ENCODE measurements around the gene ADAMTS12. TPM values are rescaled to one million over a fixed set of nuclear protein-coding genes. Genes with fewer than 3 reads are reported as not detected.

The ADAMTS12 gene
- total and polyA plus RNA-seq, 2 experiments from 2014 or later: 9.1 to 17.1 TPM

GRCh38 chr5:33801292-33801691, 90.5 kb downstream of the ADAMTS12 start:
- Histone ChIP-seq H3K27ac (ENCODE audit: low read depth) (no peak overlapping the region), H3F3A (replicated peaks; ENCODE audit: low read depth) (no peaks in the 10 kb centered on the region), H3K4me1 (ENCODE audit: insufficient read depth) (no peaks in the 10 kb centered on the region), H3K9me2 (ENCODE audit: insufficient read depth) (peaks cover 3% of the 10 kb centered on the region; the same call in 1 of the 2 replicates), H3K27me3 (ENCODE audit: insufficient read depth) (no peaks in the 10 kb centered on the region), H2AFZ (no peak overlapping the region), H3K36me3 (ENCODE audit: insufficient read depth) (no peaks in the 10 kb centered on the region), H3K4me3 (no peak overlapping the region), H3K79me2 (replicated peaks; ENCODE audit: insufficient read depth) (0 out of 2 replicates have a peak, but pooled peaks cover 9% of the 10 kb centered on the region), H4K20me1 (replicated peaks; ENCODE audit: insufficient read depth) (no peaks in the 10 kb centered on the region; the same call in 1 of the 2 replicates), H3K4me2 (no peak overlapping the region)
- no peak for TF ChIP-seq POLR2AphosphoS5 (IDR thresholded peaks at IDR 0.05; ENCODE audit: low read depth)
- no peak for TF ChIP-seq NANOG (IDR thresholded peaks at IDR 0.05; ENCODE audit: borderline replicate concordance)
- no peak for TF ChIP-seq STAT1 (IDR thresholded peaks at IDR 0.05; ENCODE audit: unreplicated experiment)
- no peak for TF ChIP-seq CREB1 (CRISPR knock-in tag; IDR thresholded peaks at IDR 0.05; ENCODE audit: low read depth)
- TF ChIP-seq, protein P1, sequence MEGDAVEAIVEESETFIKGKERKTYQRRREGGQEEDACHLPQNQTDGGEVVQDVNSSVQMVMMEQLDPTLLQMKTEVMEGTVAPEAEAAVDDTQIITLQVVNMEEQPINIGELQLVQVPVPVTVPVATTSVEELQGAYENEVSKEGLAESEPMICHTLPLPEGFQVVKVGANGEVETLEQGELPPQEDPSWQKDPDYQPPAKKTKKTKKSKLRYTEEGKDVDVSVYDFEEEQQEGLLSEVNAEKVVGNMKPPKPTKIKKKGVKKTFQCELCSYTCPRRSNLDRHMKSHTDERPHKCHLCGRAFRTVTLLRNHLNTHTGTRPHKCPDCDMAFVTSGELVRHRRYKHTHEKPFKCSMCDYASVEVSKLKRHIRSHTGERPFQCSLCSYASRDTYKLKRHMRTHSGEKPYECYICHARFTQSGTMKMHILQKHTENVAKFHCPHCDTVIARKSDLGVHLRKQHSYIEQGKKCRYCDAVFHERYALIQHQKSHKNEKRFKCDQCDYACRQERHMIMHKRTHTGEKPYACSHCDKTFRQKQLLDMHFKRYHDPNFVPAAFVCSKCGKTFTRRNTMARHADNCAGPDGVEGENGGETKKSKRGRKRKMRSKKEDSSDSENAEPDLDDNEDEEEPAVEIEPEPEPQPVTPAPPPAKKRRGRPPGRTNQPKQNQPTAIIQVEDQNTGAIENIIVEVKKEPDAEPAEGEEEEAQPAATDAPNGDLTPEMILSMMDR (conservative IDR thresholded peaks at IDR 0.05; ENCODE audit: low read depth in 2 of 2): no peak
- TF ChIP-seq, protein P2, sequence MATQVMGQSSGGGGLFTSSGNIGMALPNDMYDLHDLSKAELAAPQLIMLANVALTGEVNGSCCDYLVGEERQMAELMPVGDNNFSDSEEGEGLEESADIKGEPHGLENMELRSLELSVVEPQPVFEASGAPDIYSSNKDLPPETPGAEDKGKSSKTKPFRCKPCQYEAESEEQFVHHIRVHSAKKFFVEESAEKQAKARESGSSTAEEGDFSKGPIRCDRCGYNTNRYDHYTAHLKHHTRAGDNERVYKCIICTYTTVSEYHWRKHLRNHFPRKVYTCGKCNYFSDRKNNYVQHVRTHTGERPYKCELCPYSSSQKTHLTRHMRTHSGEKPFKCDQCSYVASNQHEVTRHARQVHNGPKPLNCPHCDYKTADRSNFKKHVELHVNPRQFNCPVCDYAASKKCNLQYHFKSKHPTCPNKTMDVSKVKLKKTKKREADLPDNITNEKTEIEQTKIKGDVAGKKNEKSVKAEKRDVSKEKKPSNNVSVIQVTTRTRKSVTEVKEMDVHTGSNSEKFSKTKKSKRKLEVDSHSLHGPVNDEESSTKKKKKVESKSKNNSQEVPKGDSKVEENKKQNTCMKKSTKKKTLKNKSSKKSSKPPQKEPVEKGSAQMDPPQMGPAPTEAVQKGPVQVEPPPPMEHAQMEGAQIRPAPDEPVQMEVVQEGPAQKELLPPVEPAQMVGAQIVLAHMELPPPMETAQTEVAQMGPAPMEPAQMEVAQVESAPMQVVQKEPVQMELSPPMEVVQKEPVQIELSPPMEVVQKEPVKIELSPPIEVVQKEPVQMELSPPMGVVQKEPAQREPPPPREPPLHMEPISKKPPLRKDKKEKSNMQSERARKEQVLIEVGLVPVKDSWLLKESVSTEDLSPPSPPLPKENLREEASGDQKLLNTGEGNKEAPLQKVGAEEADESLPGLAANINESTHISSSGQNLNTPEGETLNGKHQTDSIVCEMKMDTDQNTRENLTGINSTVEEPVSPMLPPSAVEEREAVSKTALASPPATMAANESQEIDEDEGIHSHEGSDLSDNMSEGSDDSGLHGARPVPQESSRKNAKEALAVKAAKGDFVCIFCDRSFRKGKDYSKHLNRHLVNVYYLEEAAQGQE (IDR thresholded peaks at IDR 0.05; ENCODE audit: unreplicated experiment): no peak
- no peak for TF ChIP-seq ZNF331 (CRISPR knock-in tag; IDR thresholded peaks at IDR 0.05; ENCODE audit: low read depth)
- TF ChIP-seq, protein P3, sequence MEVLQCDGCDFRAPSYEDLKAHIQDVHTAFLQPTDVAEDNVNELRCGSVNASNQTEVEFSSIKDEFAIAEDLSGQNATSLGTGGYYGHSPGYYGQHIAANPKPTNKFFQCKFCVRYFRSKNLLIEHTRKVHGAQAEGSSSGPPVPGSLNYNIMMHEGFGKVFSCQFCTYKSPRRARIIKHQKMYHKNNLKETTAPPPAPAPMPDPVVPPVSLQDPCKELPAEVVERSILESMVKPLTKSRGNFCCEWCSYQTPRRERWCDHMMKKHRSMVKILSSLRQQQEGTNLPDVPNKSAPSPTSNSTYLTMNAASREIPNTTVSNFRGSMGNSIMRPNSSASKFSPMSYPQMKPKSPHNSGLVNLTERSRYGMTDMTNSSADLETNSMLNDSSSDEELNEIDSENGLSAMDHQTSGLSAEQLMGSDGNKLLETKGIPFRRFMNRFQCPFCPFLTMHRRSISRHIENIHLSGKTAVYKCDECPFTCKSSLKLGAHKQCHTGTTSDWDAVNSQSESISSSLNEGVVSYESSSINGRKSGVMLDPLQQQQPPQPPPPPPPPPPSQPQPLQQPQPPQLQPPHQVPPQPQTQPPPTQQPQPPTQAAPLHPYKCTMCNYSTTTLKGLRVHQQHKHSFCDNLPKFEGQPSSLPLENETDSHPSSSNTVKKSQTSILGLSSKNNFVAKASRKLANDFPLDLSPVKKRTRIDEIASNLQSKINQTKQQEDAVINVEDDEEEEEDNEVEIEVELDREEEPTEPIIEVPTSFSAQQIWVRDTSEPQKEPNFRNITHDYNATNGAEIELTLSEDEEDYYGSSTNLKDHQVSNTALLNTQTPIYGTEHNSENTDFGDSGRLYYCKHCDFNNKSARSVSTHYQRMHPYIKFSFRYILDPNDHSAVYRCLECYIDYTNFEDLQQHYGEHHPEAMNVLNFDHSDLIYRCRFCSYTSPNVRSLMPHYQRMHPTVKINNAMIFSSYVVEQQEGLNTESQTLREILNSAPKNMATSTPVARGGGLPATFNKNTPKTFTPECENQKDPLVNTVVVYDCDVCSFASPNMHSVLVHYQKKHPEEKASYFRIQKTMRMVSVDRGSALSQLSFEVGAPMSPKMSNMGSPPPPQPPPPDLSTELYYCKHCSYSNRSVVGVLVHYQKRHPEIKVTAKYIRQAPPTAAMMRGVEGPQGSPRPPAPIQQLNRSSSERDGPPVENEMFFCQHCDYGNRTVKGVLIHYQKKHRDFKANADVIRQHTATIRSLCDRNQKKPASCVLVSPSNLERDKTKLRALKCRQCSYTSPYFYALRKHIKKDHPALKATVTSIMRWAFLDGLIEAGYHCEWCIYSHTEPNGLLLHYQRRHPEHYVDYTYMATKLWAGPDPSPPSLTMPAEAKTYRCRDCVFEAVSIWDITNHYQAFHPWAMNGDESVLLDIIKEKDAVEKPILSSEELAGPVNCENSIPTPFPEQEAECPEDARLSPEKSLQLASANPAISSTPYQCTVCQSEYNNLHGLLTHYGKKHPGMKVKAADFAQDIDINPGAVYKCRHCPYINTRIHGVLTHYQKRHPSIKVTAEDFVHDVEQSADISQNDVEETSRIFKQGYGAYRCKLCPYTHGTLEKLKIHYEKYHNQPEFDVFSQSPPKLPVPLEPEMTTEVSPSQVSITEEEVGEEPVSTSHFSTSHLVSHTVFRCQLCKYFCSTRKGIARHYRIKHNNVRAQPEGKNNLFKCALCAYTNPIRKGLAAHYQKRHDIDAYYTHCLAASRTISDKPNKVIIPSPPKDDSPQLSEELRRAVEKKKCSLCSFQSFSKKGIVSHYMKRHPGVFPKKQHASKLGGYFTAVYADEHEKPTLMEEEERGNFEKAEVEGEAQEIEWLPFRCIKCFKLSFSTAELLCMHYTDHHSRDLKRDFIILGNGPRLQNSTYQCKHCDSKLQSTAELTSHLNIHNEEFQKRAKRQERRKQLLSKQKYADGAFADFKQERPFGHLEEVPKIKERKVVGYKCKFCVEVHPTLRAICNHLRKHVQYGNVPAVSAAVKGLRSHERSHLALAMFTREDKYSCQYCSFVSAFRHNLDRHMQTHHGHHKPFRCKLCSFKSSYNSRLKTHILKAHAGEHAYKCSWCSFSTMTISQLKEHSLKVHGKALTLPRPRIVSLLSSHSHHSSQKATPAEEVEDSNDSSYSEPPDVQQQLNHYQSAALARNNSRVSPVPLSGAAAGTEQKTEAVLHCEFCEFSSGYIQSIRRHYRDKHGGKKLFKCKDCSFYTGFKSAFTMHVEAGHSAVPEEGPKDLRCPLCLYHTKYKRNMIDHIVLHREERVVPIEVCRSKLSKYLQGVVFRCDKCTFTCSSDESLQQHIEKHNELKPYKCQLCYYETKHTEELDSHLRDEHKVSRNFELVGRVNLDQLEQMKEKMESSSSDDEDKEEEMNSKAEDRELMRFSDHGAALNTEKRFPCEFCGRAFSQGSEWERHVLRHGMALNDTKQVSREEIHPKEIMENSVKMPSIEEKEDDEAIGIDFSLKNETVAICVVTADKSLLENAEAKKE (CRISPR knock-in tag; IDR thresholded peaks at IDR 0.05): no peak
- TF ChIP-seq ETS1 (IDR thresholded peaks at IDR 0.05): no peak
- no peak for TF ChIP-seq ZNF114 (CRISPR knock-in tag; IDR thresholded peaks at IDR 0.05)
- no peak for TF ChIP-seq EZH2 (IDR thresholded peaks at IDR 0.05; ENCODE audit: low read depth, unreplicated experiment)
- no peak for TF ChIP-seq JUNB (IDR thresholded peaks at IDR 0.05; ENCODE audit: unreplicated experiment)
- no peak for TF ChIP-seq EZH2phosphoT487 (IDR thresholded peaks at IDR 0.05; ENCODE audit: unreplicated experiment)
- H3K9me3 Mint-ChIP-seq: no peaks in the 10 kb centered on the region
- peaks cover 1% of the 10 kb centered on the region for H3K27me3 Mint-ChIP-seq (ENCODE audit: insufficient read depth, low read depth, poor library complexity)
- no peaks in the 10 kb centered on the region for H3K36me3 Mint-ChIP-seq (ENCODE audit: low read depth)
- no peak for ATAC-seq
- H3K27ac Mint-ChIP-seq: no peak overlapping the region
- H3K4me1 Mint-ChIP-seq: peaks cover 5% of the 10 kb centered on the region; the same call in 2 of the 3 replicates
- H3K4me3 Mint-ChIP-seq: no peak overlapping the region
- DNase-seq (ENCODE audit: low spot score): no peak

All from GM23338 (cell line).